Activated T-cell treated with anti-CD3 and anti-CD28 coated beads for 4 hours (primary cell): ENCODE data around the gene INO80.
"Not testable (repeated sequence)": the region's sequence is repeated elsewhere in the genome, so short reads cannot be mapped to it uniquely, and the experiment has no call there.

Experiments
- DNase-seq: peaks from one replicate; pipeline ENCODE4 v3.0.0-alpha.2; 2020

The INO80 gene

GRCh38 chr15:41115161-41115651 lies 874 bp downstream of the INO80 start:
- DNase-seq = no peak

DNA sequence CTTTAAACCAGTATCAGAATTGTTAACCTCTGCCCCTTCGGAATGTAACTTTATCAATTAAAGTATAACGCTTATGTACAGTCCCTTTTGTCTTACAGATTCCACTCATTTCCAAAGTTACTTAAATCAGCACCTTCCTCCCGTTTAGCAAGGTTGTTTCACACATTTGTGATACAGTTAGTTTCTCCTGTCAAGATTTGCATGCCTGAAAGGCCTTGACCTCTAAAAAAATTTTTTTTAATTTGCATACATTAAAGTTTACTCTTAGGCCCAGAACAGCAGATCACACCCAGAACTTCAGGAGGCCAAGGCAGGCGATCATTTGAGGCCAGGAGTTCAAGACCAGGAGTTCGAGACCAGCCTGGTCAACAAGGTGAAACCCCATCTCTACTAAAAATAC lies 9.1 kb downstream of the INO80 start:
- DNase-seq = no peak

DNA sequence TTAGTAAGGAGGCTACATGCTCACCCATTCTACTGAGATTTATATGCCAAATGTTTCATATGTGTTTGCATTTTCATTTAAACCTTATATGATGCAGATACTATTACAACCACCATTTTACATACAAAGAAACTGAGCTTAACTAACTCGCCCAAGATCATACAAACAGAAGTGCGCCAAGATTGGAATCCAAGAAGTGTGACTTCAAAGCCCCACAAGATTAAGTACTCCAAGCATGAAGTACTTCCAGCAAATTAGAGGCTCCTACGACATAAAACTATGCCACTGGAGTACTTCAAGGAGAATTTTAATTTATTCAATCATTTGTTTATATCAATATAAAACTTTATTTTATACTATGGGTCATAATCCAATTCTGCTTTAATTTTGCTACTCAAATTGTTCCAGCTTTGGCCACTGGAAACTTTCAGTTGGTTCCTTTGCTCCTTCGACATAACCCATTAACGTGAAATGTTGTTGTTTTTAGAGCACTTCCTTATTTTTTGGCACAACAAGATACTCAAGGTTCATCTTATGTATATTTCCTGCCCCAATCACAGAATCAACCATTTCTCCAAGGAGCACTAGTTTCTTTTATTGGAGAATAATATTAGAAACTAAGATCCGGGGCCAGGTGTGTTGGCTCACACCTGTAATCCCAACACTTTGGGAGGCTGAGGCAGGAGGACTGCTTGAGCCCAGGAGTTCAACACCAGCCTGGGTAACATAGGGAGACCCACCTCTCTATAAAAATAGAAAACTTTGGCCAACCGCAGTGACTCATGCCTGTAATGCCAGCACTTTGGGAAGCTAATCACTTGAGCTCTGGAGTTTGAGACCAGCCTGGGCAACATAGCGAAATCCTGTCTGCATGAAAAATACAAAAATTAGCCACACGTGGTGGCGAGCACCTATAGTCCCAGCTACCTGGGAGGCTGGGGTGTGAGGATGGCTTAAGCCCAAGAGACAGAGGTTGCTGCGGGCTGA lies 10.4 kb downstream of the INO80 start:
- no peak for DNase-seq

GRCh38 chr15:41104234-41104633 lies 11.8 kb downstream of the INO80 start:
- DNase-seq = no peak

DNA sequence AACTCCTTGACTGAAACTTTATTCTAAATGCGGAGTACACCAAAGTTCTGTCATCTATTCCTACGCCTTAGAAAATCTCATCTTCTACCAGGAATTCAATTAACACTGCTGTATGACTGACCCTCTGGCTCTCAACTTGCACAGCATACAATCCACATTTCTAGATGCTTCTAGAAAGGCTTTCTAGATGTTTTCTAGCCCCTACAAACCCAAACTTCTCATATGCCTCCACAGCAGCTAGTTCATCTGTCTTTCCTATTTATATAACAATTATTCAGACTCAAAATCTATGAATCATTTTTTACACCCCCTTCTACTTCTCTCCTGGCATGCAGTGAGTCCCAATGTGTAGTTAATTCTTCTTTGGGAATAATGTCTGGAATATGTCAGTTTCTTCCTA lies 13.2 kb downstream of the INO80 start:
- no peak for DNase-seq

GRCh38 chr15:41096178-41096577 lies 19.9 kb downstream of the INO80 start:
- no peak for DNase-seq

GRCh38 chr15:41085029-41085428 lies 31.1 kb downstream of the INO80 start:
- DNase-seq = no peak

GRCh38 chr15:41080144-41080543 lies 35.9 kb downstream of the INO80 start:
- no peak for DNase-seq

GRCh38 chr15:41079717-41080116 lies 36.4 kb downstream of the INO80 start:
- DNase-seq = no peak

- not testable (repeated sequence) for DNase-seq
These were observed 37.2 kb downstream of the INO80 start for GRCh38 chr15:41078879-41079278.

GRCh38 chr15:41078125-41078524 lies 38.0 kb downstream of the INO80 start:
- DNase-seq = no peak

- DNase-seq = no peak
These were observed 43.1 kb downstream of the INO80 start for GRCh38 chr15:41073028-41073427.

GRCh38 chr15:41072013-41072412 lies 44.1 kb downstream of the INO80 start:
- DNase-seq = no peak

DNA sequence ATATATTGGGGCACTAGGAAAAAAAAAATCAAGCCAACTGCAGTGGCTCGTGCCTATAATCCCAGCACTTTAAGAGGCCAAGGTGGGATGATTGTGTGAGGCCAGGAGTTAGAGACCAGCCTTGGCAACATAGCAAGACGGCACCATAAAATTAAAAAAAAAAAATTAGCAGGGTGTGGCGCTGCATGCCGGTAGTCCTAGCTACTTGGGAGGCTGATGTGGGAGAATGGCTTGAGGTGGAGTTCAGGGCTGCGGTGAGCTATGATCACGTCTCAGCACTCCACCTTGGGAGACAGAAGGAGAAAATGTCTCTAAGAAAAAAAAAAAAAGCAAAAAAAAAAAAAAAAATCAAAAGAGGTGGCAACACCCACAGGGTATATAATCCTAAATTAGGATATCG lies 49.6 kb downstream of the INO80 start:
- no peak for DNase-seq

DNA sequence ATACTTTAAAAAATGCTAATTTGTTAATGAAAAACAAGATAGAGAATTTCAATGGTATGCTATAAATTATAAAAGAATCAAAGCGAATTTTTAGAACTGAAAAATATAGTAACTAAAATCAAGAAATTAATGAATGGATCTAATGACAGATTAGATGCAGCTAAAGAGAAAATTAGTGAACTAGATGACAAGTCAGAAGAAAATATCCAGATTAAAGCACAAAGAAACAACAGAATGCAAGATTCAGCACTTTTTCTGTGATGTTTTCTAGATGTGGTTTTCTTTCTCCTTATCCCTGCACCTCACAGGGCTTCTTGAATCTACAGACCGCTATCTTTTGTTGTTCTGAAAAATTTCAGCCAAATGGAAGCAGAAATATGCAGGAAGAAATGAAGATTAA lies 54.4 kb downstream of the INO80 start:
- DNase-seq = no peak

GRCh38 chr15:41060505-41060904 lies 55.6 kb downstream of the INO80 start:
- DNase-seq = no peak

DNA sequence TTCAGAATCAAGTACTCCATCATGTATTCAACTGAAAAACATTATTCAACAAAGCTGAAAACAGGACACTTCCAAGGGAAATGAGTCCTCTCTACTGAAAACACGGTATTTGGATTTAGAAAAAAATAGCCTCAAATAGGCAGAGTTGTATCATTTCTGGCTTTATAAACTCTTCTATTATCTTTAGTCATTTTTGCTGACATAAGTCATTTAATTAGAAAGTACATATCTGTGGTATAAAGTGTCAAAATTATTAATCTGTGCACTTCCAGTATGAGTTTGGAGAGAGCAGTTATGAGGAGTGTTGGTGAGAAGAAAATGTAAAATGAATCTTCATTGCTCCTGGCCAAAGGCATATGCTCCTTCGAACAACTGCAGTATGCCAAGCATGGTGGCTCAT lies 59.3 kb downstream of the INO80 start:
- no peak for DNase-seq

DNA sequence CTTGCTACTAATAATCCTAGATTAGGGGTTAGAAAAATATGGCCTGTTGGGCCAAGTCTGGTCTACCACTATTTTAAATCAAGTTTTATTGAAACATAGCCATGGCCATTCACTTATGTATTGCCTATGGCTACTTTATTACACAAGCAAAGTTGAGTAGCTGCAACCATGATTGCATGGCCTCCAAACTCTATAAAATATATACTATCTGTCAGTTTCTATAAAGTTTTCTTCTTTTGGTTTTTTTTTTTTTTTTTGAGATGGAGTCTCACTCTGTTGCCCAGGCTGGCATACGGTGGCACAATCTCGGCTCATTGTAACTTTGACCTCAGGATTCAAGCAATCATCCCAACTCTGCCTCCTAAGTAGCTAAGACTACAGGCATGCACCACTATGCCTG lies 60.4 kb downstream of the INO80 start:
- DNase-seq = no peak

GRCh38 chr15:41051139-41051538 lies 64.9 kb downstream of the INO80 start:
- DNase-seq = no peak

DNA sequence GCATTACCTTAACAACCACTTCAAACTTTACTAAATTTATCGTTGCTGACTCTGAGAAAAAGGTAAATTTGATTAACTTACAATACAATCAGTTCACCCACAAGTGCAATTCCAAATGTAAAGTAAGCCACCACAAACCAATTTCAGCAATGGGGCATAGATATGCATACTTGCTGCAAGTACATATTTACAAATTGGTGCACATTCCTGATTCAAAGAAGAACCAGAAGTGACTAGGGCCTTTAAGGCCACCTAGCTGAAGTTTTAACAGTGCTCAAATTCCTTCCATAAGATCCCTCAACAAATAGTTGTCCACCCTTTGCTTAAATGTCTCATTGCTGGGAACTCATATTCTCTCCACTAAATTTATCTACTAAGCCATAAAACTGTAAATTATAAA lies 67.2 kb downstream of the INO80 start:
- DNase-seq = no peak

GRCh38 chr15:41048397-41048796 lies 67.7 kb downstream of the INO80 start:
- no peak for DNase-seq

GRCh38 chr15:41047474-41047873 lies 68.6 kb downstream of the INO80 start:
- no peak for DNase-seq

- DNase-seq = no peak
These were observed 72.7 kb downstream of the INO80 start for GRCh38 chr15:41043276-41043951.

DNA sequence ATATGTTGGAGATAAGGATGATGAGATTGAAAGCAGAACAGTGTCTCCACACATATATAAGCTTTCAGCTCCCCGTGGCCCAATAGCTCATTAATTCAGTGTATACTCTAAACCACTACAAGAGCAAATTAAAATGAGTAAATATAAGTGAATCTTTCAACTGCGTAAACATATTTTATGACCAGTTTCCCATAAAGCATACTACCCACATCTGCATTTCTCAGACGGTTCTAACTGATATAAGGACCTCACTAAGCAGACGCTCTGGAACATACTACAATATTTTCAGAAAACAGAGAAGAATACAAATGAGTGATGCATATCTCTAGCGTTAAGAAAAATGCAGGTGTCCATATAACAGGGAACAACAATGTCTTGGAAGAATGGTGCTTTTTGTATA lies 73.2 kb downstream of the INO80 start:
- DNase-seq = no peak
